Stimulated activated memory B cell treated with anti-CD40 and anti-IgM and Interleukin-4, amounts not matched to agents 10 μg/mL and 1 μg/mL and 100 μg/mL, for 72 hours (primary cell): Measurements from ENCODE around the gene TAF3.

ENCODE experiments used
- ATAC-seq: fragments of 150-1000 bp; cut with Tn5 transposase; 2 replicates; pipeline ENCODE4 v1.10.0; 2021
- H3K27ac Mint-ChIP-seq: one replicate; pipeline ENCODE4 v1.8.0; 2022; ENCODE audit warnings: mild to moderate bottlenecking, mixed read lengths
- H3K27me3 Mint-ChIP-seq: one replicate; pipeline ENCODE4 v1.8.0; 2022; ENCODE audit warnings: mixed read lengths
- H3K36me3 Mint-ChIP-seq: one replicate; pipeline ENCODE4 v1.8.0; 2022; ENCODE audit warnings: mixed read lengths
- H3K4me1 Mint-ChIP-seq: one replicate; pipeline ENCODE4 v1.8.0; 2022; ENCODE audit warnings: mixed read lengths
- H3K4me3 Mint-ChIP-seq: one replicate; pipeline ENCODE4 v1.8.0; 2022; ENCODE audit warnings: mild to moderate bottlenecking, moderate library complexity, mixed read lengths
- H3K9me3 Mint-ChIP-seq: one replicate; pipeline ENCODE4 v1.8.0; 2022; ENCODE audit warnings: mixed read lengths

TAF3 gene

GRCh38 chr10:8033812-8034465 lies 215.6 kb downstream of the TAF3 start:
- H3K4me3 Mint-ChIP-seq: no peak overlapping the region

GRCh38 chr10:8034466-8035005 lies 216.2 kb downstream of the TAF3 start:
- H3K27me3 Mint-ChIP-seq: peaks cover 82% of the 10 kb centered on the region
- no peaks in the 10 kb centered on the region for H3K36me3 Mint-ChIP-seq
- ATAC-seq: no peak
- no peak overlapping the region for H3K4me3 Mint-ChIP-seq
- H3K27ac Mint-ChIP-seq: no peak overlapping the region
- peaks cover 11% of the 10 kb centered on the region for H3K4me1 Mint-ChIP-seq
- H3K9me3 Mint-ChIP-seq: peaks cover 5% of the 10 kb centered on the region

More at GRCh38 chr10:8033812-8034465, 215.6 kb downstream of the TAF3 start:
- Mint-ChIP-seq H3K27me3 (peaks cover 76% of the 10 kb centered on the region), H3K4me1 (peaks cover 11% of the 10 kb centered on the region), H3K27ac (no peak overlapping the region), H3K36me3 (no peaks in the 10 kb centered on the region), H3K9me3 (peaks cover 5% of the 10 kb centered on the region)
- ATAC-seq: no peak

GRCh38 chr10:8035006-8035640 lies 216.8 kb downstream of the TAF3 start:
- peaks cover 5% of the 10 kb centered on the region for H3K9me3 Mint-ChIP-seq

GRCh38 chr10:8035641-8036470 lies 217.6 kb downstream of the TAF3 start:
- no peaks in the 10 kb centered on the region for H3K36me3 Mint-ChIP-seq
- peaks cover 83% of the 10 kb centered on the region for H3K27me3 Mint-ChIP-seq
- H3K4me1 Mint-ChIP-seq: peaks cover 11% of the 10 kb centered on the region
- no peak overlapping the region for H3K4me3 Mint-ChIP-seq
- no peak for ATAC-seq
- no peak overlapping the region for H3K27ac Mint-ChIP-seq
- H3K9me3 Mint-ChIP-seq: peaks cover 5% of the 10 kb centered on the region

More at GRCh38 chr10:8035006-8035640, 216.8 kb downstream of the TAF3 start:
- peaks cover 83% of the 10 kb centered on the region for H3K27me3 Mint-ChIP-seq
- no peak for ATAC-seq
- no peak overlapping the region for H3K27ac Mint-ChIP-seq
- no peak overlapping the region for H3K4me3 Mint-ChIP-seq
- H3K4me1 Mint-ChIP-seq: peaks cover 11% of the 10 kb centered on the region
- H3K36me3 Mint-ChIP-seq: no peaks in the 10 kb centered on the region

- Mint-ChIP-seq H3K27ac (no peak overlapping the region), H3K9me3 (peaks cover 5% of the 10 kb centered on the region), H3K27me3 (peaks cover 82% of the 10 kb centered on the region), H3K4me1 (peaks cover 12% of the 10 kb centered on the region), H3K36me3 (no peaks in the 10 kb centered on the region), H3K4me3 (no peak overlapping the region)
- no peak for ATAC-seq
Measured at GRCh38 chr10:8036506-8037198, 218.3 kb downstream of the TAF3 start.

GRCh38 chr10:8037199-8037801 lies 219.0 kb downstream of the TAF3 start:
- H3K9me3 Mint-ChIP-seq: peaks cover 5% of the 10 kb centered on the region
- ATAC-seq: no peak
- no peak overlapping the region for H3K27ac Mint-ChIP-seq
- peak overlapping the region; percentile 10 for H3K4me3 Mint-ChIP-seq
- peaks cover 18% of the 10 kb centered on the region for H3K4me1 Mint-ChIP-seq
- no peaks in the 10 kb centered on the region for H3K36me3 Mint-ChIP-seq
- H3K27me3 Mint-ChIP-seq: peaks cover 82% of the 10 kb centered on the region

- Mint-ChIP-seq H3K4me3 (peak overlapping the region; percentile 0), H3K27ac (no peak overlapping the region)
- no peak for ATAC-seq
Measured at GRCh38 chr10:8037941-8038894, 219.9 kb downstream of the TAF3 start.

GRCh38 chr10:8039321-8039881 lies 221.1 kb downstream of the TAF3 start:
- no peaks in the 10 kb centered on the region for H3K36me3 Mint-ChIP-seq
- no peak overlapping the region for H3K27ac Mint-ChIP-seq
- peaks cover 36% of the 10 kb centered on the region for H3K4me1 Mint-ChIP-seq
- peaks cover 5% of the 10 kb centered on the region for H3K9me3 Mint-ChIP-seq
- H3K4me3 Mint-ChIP-seq: no peak overlapping the region
- H3K27me3 Mint-ChIP-seq: peaks cover 83% of the 10 kb centered on the region
- no peak for ATAC-seq

More at GRCh38 chr10:8037941-8038894, 219.9 kb downstream of the TAF3 start:
- Mint-ChIP-seq H3K4me1 (peaks cover 27% of the 10 kb centered on the region), H3K27me3 (peaks cover 82% of the 10 kb centered on the region), H3K36me3 (no peaks in the 10 kb centered on the region), H3K9me3 (peaks cover 5% of the 10 kb centered on the region)

- H3K9me3 Mint-ChIP-seq: peaks cover 5% of the 10 kb centered on the region
- no peak overlapping the region for H3K27ac Mint-ChIP-seq
- peaks cover 47% of the 10 kb centered on the region for H3K4me1 Mint-ChIP-seq
- no peaks in the 10 kb centered on the region for H3K36me3 Mint-ChIP-seq
- peaks cover 95% of the 10 kb centered on the region for H3K27me3 Mint-ChIP-seq
- ATAC-seq: no peak
- no peak overlapping the region for H3K4me3 Mint-ChIP-seq
Measured at GRCh38 chr10:8040651-8041050, 222.3 kb downstream of the TAF3 start.

- peaks cover 55% of the 10 kb centered on the region for H3K4me1 Mint-ChIP-seq
- H3K9me3 Mint-ChIP-seq: peaks cover 5% of the 10 kb centered on the region
- no peaks in the 10 kb centered on the region for H3K36me3 Mint-ChIP-seq
- no peak for ATAC-seq
- peaks cover 99% of the 10 kb centered on the region for H3K27me3 Mint-ChIP-seq
- no peak overlapping the region for H3K27ac Mint-ChIP-seq
- no peak overlapping the region for H3K4me3 Mint-ChIP-seq
Measured at GRCh38 chr10:8041284-8041991, 223.1 kb downstream of the TAF3 start.

GRCh38 chr10:8041992-8042720 lies 223.9 kb downstream of the TAF3 start:
- no peak overlapping the region for H3K27ac Mint-ChIP-seq
- peaks cover 5% of the 10 kb centered on the region for H3K9me3 Mint-ChIP-seq
- H3K4me1 Mint-ChIP-seq: peaks cover 55% of the 10 kb centered on the region
- peaks cover 99% of the 10 kb centered on the region for H3K27me3 Mint-ChIP-seq
- H3K36me3 Mint-ChIP-seq: no peaks in the 10 kb centered on the region
- no peak for ATAC-seq
- no peak overlapping the region for H3K4me3 Mint-ChIP-seq

GRCh38 chr10:8042721-8043568 lies 224.6 kb downstream of the TAF3 start:
- no peak for ATAC-seq
- Mint-ChIP-seq H3K4me1 (peaks cover 49% of the 10 kb centered on the region), H3K4me3 (peak overlapping the region; percentile 1), H3K27ac (no peak overlapping the region), H3K27me3 (peaks cover 99% of the 10 kb centered on the region), H3K36me3 (no peaks in the 10 kb centered on the region), H3K9me3 (peaks cover 5% of the 10 kb centered on the region)
